ENCODE results near the gene TDRD6. TPM values are rescaled to one million over a fixed set of nuclear protein-coding genes. Genes with fewer than 3 reads are reported as not detected.
"Not testable (repeated sequence)": the region's sequence is repeated elsewhere in the genome, so short reads cannot be mapped to it uniquely, and the experiment has no call there.

The TDRD6 gene
- total RNA-seq, 1 donor from 2014 or later: 0.06 TPM

DNA sequence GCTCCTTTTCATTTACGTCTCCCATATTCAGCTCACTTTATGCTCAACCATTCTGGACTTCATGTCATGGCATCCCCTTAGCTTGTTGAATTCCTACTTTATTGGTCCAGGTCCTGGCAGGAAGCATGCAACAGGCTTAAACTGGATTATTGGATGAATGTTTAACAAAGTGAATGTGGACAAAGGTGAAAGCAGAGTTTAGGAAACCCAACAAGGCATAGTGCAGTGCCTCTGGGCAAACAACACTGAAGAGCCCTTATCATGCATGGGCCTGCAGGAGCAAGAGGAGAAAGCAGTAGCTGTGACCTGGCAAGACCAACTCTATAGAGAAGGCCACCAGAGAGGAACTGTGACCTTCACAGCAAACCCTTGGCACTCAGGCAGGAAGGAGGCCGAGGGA lies 53.8 kb downstream of the TDRD6 start:
- no peak for DNase-seq (ENCODE audit: low read depth)
- H3K4me3 ChIP-seq (ENCODE audit: low read depth, low read length): no peak overlapping the region
- TF ChIP-seq, protein P1, sequence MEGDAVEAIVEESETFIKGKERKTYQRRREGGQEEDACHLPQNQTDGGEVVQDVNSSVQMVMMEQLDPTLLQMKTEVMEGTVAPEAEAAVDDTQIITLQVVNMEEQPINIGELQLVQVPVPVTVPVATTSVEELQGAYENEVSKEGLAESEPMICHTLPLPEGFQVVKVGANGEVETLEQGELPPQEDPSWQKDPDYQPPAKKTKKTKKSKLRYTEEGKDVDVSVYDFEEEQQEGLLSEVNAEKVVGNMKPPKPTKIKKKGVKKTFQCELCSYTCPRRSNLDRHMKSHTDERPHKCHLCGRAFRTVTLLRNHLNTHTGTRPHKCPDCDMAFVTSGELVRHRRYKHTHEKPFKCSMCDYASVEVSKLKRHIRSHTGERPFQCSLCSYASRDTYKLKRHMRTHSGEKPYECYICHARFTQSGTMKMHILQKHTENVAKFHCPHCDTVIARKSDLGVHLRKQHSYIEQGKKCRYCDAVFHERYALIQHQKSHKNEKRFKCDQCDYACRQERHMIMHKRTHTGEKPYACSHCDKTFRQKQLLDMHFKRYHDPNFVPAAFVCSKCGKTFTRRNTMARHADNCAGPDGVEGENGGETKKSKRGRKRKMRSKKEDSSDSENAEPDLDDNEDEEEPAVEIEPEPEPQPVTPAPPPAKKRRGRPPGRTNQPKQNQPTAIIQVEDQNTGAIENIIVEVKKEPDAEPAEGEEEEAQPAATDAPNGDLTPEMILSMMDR (conservative IDR thresholded peaks at IDR 0.05; ENCODE audit: low read depth, low read length): no peak

GRCh38 chr6:46741910-46742309 lies 54.2 kb downstream of the TDRD6 start:
- H3K4me3 ChIP-seq (ENCODE audit: low read depth, low read length): no peak overlapping the region
- no peak for DNase-seq (ENCODE audit: low read depth)
- TF ChIP-seq, protein P1 (conservative IDR thresholded peaks at IDR 0.05; ENCODE audit: low read depth, low read length): no peak

DNA sequence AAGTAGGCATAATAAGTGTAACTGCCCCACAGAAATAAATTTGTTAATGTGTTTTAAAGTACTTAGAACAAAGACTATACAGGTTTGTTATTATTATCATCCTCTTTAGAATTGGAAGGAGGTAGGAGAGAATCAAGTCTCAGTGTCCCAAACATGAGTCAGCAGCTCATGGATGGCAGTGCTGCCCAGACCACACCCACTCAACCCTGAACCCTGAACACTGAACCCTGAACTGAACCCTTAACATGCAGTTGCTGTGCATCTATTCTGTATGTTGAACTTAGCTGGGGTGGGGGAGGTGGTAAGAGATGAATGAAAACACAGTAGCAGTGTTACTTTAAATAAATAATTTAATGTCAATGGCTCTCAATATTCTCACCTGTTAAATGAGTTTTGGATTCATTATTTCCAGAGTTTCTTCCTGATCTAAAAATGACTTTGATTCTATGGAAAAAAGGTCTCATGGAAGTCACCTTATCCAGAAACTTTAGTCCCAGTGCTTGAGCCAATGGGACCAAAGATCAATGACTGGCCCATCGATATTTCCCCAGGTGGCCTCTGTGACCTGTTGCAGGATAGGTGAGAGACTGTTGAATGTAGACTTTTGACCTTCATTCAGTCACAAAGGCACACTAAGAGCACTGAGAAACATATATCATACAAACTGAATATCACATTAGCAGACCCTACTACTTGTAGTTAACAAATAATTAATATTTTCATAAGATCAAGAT lies 55.9 kb downstream of the TDRD6 start:
- H3K4me3 ChIP-seq (ENCODE audit: low read depth, low read length): no peak overlapping the region
- TF ChIP-seq, protein P1 (conservative IDR thresholded peaks at IDR 0.05; ENCODE audit: low read depth, low read length): no peak
- DNase-seq (ENCODE audit: low read depth): no peak

GRCh38 chr6:46744159-46744725 lies 56.6 kb downstream of the TDRD6 start:
- DNase-seq (ENCODE audit: low read depth); H3K4me3 ChIP-seq (ENCODE audit: low read depth, low read length): not testable (repeated sequence)

DNA sequence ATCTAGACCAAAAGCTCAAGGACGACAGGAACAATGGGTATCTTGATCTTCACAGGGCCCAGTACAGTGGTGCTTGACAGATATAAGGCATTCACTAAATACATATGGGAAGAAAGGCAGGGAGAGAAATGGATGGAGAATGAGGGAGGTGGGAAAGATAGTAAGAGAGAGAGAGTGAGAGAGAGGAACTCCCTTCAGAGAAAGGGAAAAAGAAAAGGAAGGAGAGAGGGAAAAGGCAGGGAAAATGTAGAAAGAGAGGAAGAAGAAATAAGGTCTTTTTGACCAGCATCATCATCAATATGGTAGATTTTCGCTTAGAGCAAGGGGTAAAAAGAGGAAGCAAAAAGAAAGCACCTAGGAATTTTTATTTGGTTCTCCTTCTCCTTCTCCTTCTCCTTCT lies 58.3 kb downstream of the TDRD6 start:
- DNase-seq (ENCODE audit: low read depth): no peak
- H3K4me3 ChIP-seq (ENCODE audit: low read depth, low read length): no peak overlapping the region
- TF ChIP-seq, protein P1 (conservative IDR thresholded peaks at IDR 0.05; ENCODE audit: low read depth, low read length): no peak

DNA sequence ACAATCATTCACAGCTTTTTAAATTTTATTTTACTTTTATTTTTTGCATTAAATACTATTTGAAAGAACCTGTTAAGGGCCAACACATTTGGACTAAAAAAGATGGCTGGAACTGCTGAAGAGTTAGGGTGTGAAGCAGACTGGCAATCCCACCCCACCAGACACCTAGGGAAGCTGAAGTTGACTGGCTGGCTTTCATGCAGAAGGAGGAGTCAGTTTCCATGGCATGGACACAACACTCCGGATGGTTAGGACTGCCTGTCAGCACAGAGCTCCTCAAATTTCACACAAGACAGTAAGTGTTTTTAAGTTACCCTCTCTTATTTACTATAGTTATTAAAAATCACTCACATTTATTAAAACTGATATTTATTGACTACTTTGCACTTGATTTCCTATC lies 59.0 kb downstream of the TDRD6 start, which contains the start of gene ANKRD66:
ANKRD66 (plus strand) TSS at position 238 of the 400 bp plus-strand sequence. CDS start 5,016 bp downstream, outside the sequence.
- TF ChIP-seq, protein P1 (conservative IDR thresholded peaks at IDR 0.05; ENCODE audit: low read depth, low read length): no peak
- no peak for DNase-seq (ENCODE audit: low read depth)
- no peak within 1 kb of the TSS for H3K4me3 ChIP-seq (ENCODE audit: low read depth, low read length)

- H3K4me3 ChIP-seq (ENCODE audit: low read depth, low read length): no peak overlapping the region
- TF ChIP-seq, protein P1 (conservative IDR thresholded peaks at IDR 0.05; ENCODE audit: low read depth, low read length): no peak
- DNase-seq (ENCODE audit: low read depth): no peak
Measured at GRCh38 chr6:46748940-46749503, 61.3 kb downstream of the TDRD6 start.

Data from epithelial cell of proximal tubule (primary cell).